ENCODE data around the gene SYT1. TPM values are rescaled to one million over a fixed set of nuclear protein-coding genes. Genes with fewer than 3 reads are reported as not detected.

The SYT1 gene
- total and polyA plus RNA-seq, 2 of the 4 experiments (the other 2 are of a cell fraction): 2.8 to 3.0 TPM

DNA sequence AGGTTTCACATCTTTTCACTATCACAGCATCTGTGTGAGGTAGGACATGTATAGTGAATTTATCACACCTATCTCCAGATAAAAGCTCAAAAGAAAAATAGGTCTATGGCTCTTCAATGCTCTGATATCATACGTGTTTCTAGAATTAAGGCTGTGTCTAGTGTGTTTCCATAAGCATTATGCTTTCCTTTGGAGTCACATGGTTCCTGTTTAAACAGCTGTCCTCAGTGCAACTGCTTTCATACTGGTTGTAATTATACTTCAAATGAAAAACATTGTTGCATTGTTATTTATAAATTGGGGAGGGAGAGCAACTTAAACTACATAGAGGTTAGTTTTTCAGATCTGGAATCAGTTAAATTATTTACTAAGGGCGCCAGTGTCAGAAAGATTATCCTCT, 151.6 kb downstream of the SYT1 start:
- H3K56ac ChIP-seq (ENCODE audit: extremely low read depth, insufficient read depth, low read length): no peak overlapping the region
- no peak overlapping the region for H2BK15ac ChIP-seq (ENCODE audit: low read depth, low read length)
- H4K91ac ChIP-seq (ENCODE audit: insufficient read depth, low read depth, low read length): no peak overlapping the region
- no peak overlapping the region for H2BK20ac ChIP-seq (ENCODE audit: low read depth, low read length)
- H3K27ac ChIP-seq (ENCODE audit: insufficient read depth, low read length): no peak overlapping the region
- H2AK5ac ChIP-seq (ENCODE audit: low read depth, low read length): no peak overlapping the region
- no peak overlapping the region for H3K23ac ChIP-seq (ENCODE audit: low read depth, low read length)
- intact Hi-C loops (cut with micrococcal nuclease) (no loop called here), dilution Hi-C loops (cut with HindIII; ENCODE audit: low sequenced_read_pairs, unreplicated experiment) (no loop called here), in situ Hi-C loops (cut with MboI; ENCODE audit: low sequenced_read_pairs) (no loop called here)
- H3K27me3 ChIP-seq (ENCODE audit: control insufficient read depth, insufficient read depth, low read length): no peaks in the 10 kb centered on the region
- ATAC-seq (ENCODE audit: low read depth) (no peak), DNase-seq (no peak)
- H4K5ac ChIP-seq (ENCODE audit: low read depth, low read length): no peak overlapping the region
- no peaks in the 10 kb centered on the region for H3K9me3 ChIP-seq (ENCODE audit: control insufficient read depth, insufficient read depth, low read length)
- no CpG with 5 or more reads among the region's 2 CpGs for WGBS, 2 experiments (ENCODE audit: extremely low coverage in 2 of 2, insufficient read length in 1 of 2)
- no peaks in the 10 kb centered on the region for H3K4me1 ChIP-seq (ENCODE audit: control insufficient read depth, insufficient read depth, low read length)
- H3K4me3 ChIP-seq (ENCODE audit: insufficient read depth, low read depth, low read length): no peak overlapping the region
- H2AK9ac ChIP-seq (replicated peaks; ENCODE audit: low read depth, low read length, poor library complexity): no peak overlapping the region
- no peaks in the 10 kb centered on the region for H3K79me1 ChIP-seq (ENCODE audit: low read depth in 1 of 2, low read length in 2 of 2)
- no peak overlapping the region for H3K4me2 ChIP-seq (ENCODE audit: low read depth, low read length)
- no peaks in the 10 kb centered on the region for H3K36me3 ChIP-seq (ENCODE audit: control insufficient read depth, insufficient read depth, low read length)
- H2AFZ ChIP-seq (replicated peaks; ENCODE audit: low read length, poor library complexity): no peak overlapping the region
- POLR2A ChIA-PET (ENCODE audit: unreplicated experiment): no interaction called here
- H2BK120ac ChIP-seq (ENCODE audit: low read depth, low read length): no peak overlapping the region
- CTCF ChIA-PET: no interaction called here
- H3K9me1 ChIP-seq (ENCODE audit: insufficient read depth, low read length): no peaks in the 10 kb centered on the region
- H4K8ac ChIP-seq (ENCODE audit: low read depth in 2 of 2, low read length in 2 of 2): no peak overlapping the region
- H3K14ac ChIP-seq (replicated peaks; ENCODE audit: low read depth, low read length): no peak overlapping the region
- no peak overlapping the region for H3K4ac ChIP-seq (ENCODE audit: low read depth, low read length)
- TF ChIP-seq RAD21 (IDR thresholded peaks at IDR 0.05; ENCODE audit: low read length) (no peak), CEBPB (IDR thresholded peaks at IDR 0.05; ENCODE audit: low read depth, low read length) (no peak), NFE2L2 (IDR thresholded peaks at IDR 0.05; ENCODE audit: low read depth, low read length) (no peak), BHLHE40 (IDR thresholded peaks at IDR 0.05; ENCODE audit: low read depth, low read length) (no peak), RCOR1 (IDR thresholded peaks at IDR 0.05; ENCODE audit: insufficient replicate concordance, low read length) (no peak), FOS (IDR thresholded peaks at IDR 0.05; ENCODE audit: low read depth, low read length) (no peak), MAFK (IDR thresholded peaks at IDR 0.05; ENCODE audit: low read depth, low read length) (no peak), RFX5 (IDR thresholded peaks at IDR 0.05; ENCODE audit: low read depth, low read length) (no peak), MXI1 (IDR thresholded peaks at IDR 0.05; ENCODE audit: borderline replicate concordance, low read depth, low read length) (no peak), POLR2A (IDR thresholded peaks at IDR 0.05; ENCODE audit: low read depth, low read length) (no peak), CHD1 (IDR thresholded peaks at IDR 0.05; ENCODE audit: low read depth, low read length) (no peak), MAZ (IDR thresholded peaks at IDR 0.05; ENCODE audit: borderline replicate concordance, low read depth, low read length) (no peak), SMC3 (IDR thresholded peaks at IDR 0.05; ENCODE audit: low read depth, low read length) (no peak)
- TF ChIP-seq, protein P1, sequence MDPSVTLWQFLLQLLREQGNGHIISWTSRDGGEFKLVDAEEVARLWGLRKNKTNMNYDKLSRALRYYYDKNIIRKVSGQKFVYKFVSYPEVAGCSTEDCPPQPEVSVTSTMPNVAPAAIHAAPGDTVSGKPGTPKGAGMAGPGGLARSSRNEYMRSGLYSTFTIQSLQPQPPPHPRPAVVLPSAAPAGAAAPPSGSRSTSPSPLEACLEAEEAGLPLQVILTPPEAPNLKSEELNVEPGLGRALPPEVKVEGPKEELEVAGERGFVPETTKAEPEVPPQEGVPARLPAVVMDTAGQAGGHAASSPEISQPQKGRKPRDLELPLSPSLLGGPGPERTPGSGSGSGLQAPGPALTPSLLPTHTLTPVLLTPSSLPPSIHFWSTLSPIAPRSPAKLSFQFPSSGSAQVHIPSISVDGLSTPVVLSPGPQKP (IDR thresholded peaks at IDR 0.05; ENCODE audit: borderline replicate concordance, low read depth, low read length): no peak
- TF ChIP-seq, protein P2, sequence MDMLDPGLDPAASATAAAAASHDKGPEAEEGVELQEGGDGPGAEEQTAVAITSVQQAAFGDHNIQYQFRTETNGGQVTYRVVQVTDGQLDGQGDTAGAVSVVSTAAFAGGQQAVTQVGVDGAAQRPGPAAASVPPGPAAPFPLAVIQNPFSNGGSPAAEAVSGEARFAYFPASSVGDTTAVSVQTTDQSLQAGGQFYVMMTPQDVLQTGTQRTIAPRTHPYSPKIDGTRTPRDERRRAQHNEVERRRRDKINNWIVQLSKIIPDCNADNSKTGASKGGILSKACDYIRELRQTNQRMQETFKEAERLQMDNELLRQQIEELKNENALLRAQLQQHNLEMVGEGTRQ (IDR thresholded peaks at IDR 0.05; ENCODE audit: low read depth, low read length): no peak
- TF ChIP-seq, protein P3, sequence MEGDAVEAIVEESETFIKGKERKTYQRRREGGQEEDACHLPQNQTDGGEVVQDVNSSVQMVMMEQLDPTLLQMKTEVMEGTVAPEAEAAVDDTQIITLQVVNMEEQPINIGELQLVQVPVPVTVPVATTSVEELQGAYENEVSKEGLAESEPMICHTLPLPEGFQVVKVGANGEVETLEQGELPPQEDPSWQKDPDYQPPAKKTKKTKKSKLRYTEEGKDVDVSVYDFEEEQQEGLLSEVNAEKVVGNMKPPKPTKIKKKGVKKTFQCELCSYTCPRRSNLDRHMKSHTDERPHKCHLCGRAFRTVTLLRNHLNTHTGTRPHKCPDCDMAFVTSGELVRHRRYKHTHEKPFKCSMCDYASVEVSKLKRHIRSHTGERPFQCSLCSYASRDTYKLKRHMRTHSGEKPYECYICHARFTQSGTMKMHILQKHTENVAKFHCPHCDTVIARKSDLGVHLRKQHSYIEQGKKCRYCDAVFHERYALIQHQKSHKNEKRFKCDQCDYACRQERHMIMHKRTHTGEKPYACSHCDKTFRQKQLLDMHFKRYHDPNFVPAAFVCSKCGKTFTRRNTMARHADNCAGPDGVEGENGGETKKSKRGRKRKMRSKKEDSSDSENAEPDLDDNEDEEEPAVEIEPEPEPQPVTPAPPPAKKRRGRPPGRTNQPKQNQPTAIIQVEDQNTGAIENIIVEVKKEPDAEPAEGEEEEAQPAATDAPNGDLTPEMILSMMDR (conservative IDR thresholded peaks at IDR 0.05; ENCODE audit: low read depth, low read length): no peak
- H4K20me1 ChIP-seq (ENCODE audit: insufficient read depth, low read length): no peaks in the 10 kb centered on the region
- no peak overlapping the region for H3K18ac ChIP-seq (ENCODE audit: low read depth, low read length)
- H2BK5ac ChIP-seq (ENCODE audit: low read depth, low read length, poor library complexity, severe bottlenecking): no peak overlapping the region
- BruUV-seq (replicated peaks): no TSS peak
- no peak overlapping the region for H3K9ac ChIP-seq (ENCODE audit: low read depth, low read length)
